ENCODE results near the gene E4F1. TPM values are rescaled to one million over a fixed set of nuclear protein-coding genes. Genes with fewer than 3 reads are reported as not detected.
A peak's percentile ranks its signal among the peaks of the same experiment; 100 is the strongest.

The E4F1 gene
- total and polyA plus RNA-seq, 2 experiments from 2014 or later = 27.7 to 55.4 TPM

GRCh38 chr16:2246301-2246885, 23.0 kb downstream of the E4F1 start:
- no peak for DNase-seq (ENCODE audit: low read depth in 1 of 2, low spot score in 1 of 2)
- Histone ChIP-seq H3K4me3 (no peak overlapping the region), H3K27ac (no peak overlapping the region), H3K4me1 (ENCODE audit: low read depth) (no peaks in the 10 kb centered on the region), H3K9me3 (ENCODE audit: low read depth) (no peaks in the 10 kb centered on the region), H3K36me3 (peaks cover 16% of the 10 kb centered on the region), H3K27me3 (no peaks in the 10 kb centered on the region)
- TF ChIP-seq CTCF (IDR thresholded peaks at IDR 0.05; ENCODE audit: low read depth, low read length) = no peak

GRCh38 chr16:2250652-2251295, 27.4 kb downstream of the E4F1 start:
- Histone ChIP-seq H3K27ac (peak overlapping the region; percentile 94), H3K4me3 (peak overlapping the region; percentile 88), H3K9me3 (ENCODE audit: low read depth) (no peaks in the 10 kb centered on the region), H3K27me3 (no peaks in the 10 kb centered on the region), H3K36me3 (peaks cover 30% of the 10 kb centered on the region), H3K4me1 (ENCODE audit: low read depth) (peaks cover 8% of the 10 kb centered on the region)
- no peak for TF ChIP-seq CTCF (IDR thresholded peaks at IDR 0.05; ENCODE audit: low read depth, low read length)
- DNase-seq (ENCODE audit: low read depth in 1 of 2, low spot score in 1 of 2) = peak in 1 of 2 donors; percentile 10

- Histone ChIP-seq H3K27ac (peak within 1 kb of the TSS; percentile 94), H3K36me3 (peaks cover 35% of the 10 kb centered on the region), H3K9me3 (ENCODE audit: low read depth) (no peaks in the 10 kb centered on the region), H3K4me1 (ENCODE audit: low read depth) (peaks cover 8% of the 10 kb centered on the region), H3K4me3 (peak within 1 kb of the TSS; percentile 88), H3K27me3 (no peaks in the 10 kb centered on the region)
- peak; percentile 57 for TF ChIP-seq CTCF (IDR thresholded peaks at IDR 0.05; ENCODE audit: low read depth, low read length)
- DNase-seq (ENCODE audit: low read depth in 1 of 2, low spot score in 1 of 2) = peak; percentile 97 to 98
Observed at GRCh38 chr16:2251296-2252111, 28.1 kb downstream of the E4F1 start, which contains the start of gene ECI1. Gene ECI1 (minus strand): TSS chr16:2251587. CDS start chr16:2251566, 21 bp downstream.

- no peak for TF ChIP-seq CTCF (IDR thresholded peaks at IDR 0.05; ENCODE audit: low read depth, low read length)
- H3K27ac ChIP-seq = peak overlapping the region; percentile 94
- H3K27me3 ChIP-seq = no peaks in the 10 kb centered on the region
- peaks cover 8% of the 10 kb centered on the region for H3K4me1 ChIP-seq (ENCODE audit: low read depth)
- no peaks in the 10 kb centered on the region for H3K9me3 ChIP-seq (ENCODE audit: low read depth)
- no peak for DNase-seq (ENCODE audit: low read depth in 1 of 2, low spot score in 1 of 2)
- H3K4me3 ChIP-seq = no peak overlapping the region
- H3K36me3 ChIP-seq = peaks cover 44% of the 10 kb centered on the region
Observed at GRCh38 chr16:2252806-2253148, 29.4 kb downstream of the E4F1 start.

GRCh38 chr16:2253293-2253692, 29.9 kb downstream of the E4F1 start:
- Histone ChIP-seq H3K4me1 (ENCODE audit: low read depth) (peaks cover 8% of the 10 kb centered on the region), H3K27me3 (no peaks in the 10 kb centered on the region), H3K36me3 (peaks cover 49% of the 10 kb centered on the region), H3K4me3 (no peak overlapping the region), H3K9me3 (ENCODE audit: low read depth) (no peaks in the 10 kb centered on the region), H3K27ac (no peak overlapping the region)
- DNase-seq (ENCODE audit: low read depth in 1 of 2, low spot score in 1 of 2) = no peak
- no peak for TF ChIP-seq CTCF (IDR thresholded peaks at IDR 0.05; ENCODE audit: low read depth, low read length)

Measured in cardiac muscle cell (in vitro differentiated cells and primary cell).